BLaER1 (cell line): ENCODE data around the gene ATG9B.
"Not testable (repeated sequence)": the region's sequence is repeated elsewhere in the genome, so short reads cannot be mapped to it uniquely, and the experiment has no call there.

Source experiments
- H3K27ac ChIP-seq: shearing (Covaris generic); formaldehyde crosslinking; 2 replicates; pipeline ENCODE4 v1.8.1; 2022
- H3K27me3 ChIP-seq: shearing (Covaris generic); formaldehyde crosslinking; 2 replicates; pipeline ENCODE4 v1.8.1; 2022
- H3K36me3 ChIP-seq: shearing (Covaris generic); formaldehyde crosslinking; 2 replicates; pipeline ENCODE4 v1.8.1; 2022
- H3K4me1 ChIP-seq: shearing (Covaris generic); formaldehyde crosslinking; 2 replicates; pipeline ENCODE4 v1.8.1; 2022
- H3K4me2 ChIP-seq: shearing (Covaris generic); formaldehyde crosslinking; 2 replicates; pipeline ENCODE4 v1.8.1; 2022
- H3K4me3 ChIP-seq: shearing (Covaris generic); formaldehyde crosslinking; 2 replicates; pipeline ENCODE4 v1.8.1; 2022
- H3K9ac ChIP-seq: shearing (Covaris generic); formaldehyde crosslinking; 2 replicates; pipeline ENCODE4 v1.8.1; 2022
- H3K9me3 ChIP-seq: shearing (Covaris generic); formaldehyde crosslinking; 2 replicates; pipeline ENCODE4 v1.8.1; 2022
- H4K20me1 ChIP-seq: shearing (Covaris generic); formaldehyde crosslinking; 2 replicates; pipeline ENCODE4 v1.8.1; 2022
- Cebpa-rat ChIP-seq: shearing (Covaris generic); IDR thresholded peaks from 2 replicates; pipeline ENCODE4 v1.8.1; 2022

ATG9B gene

DNA sequence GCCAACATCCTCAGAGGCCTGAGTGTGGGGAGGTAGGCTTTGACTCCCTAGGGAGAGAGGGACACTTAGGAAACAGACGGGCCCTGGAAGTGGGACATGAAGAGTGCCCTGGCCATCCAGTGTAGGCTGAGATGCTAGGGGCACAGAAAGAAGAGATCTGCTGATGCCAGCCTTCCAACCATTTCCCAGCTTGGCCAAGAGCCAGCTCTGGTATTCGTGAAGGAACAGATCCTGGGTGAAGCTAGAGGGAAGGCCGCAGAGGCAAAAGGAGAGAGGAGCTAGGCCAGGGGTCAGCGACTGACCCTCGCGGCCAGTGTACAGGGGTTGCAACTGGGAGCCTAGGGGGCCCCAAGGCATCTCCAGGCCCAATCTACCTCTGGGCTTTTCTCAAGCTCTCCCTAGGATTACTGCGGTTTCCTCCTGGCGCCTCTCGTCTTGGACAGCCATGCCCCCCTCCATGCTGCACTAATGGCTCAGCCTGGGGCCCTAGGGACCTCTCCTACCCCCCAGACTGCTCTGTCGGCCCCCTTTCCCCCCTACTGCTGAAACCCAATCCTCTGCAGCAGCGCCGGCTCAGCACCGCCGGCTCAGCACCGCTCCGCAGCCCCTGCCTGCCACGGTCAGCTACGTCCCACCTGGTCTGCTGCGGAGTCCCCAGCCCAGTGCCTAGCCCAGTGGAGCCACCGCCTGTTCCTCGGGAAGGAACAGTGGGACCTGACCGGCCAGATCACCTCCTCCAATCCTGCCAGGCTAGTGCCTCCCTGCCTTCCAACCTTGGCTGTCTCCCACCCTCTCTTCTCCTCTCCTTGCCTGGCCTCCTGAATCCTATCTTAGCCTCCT is 23.9 kb upstream of the ATG9B start, which contains the start of gene ASIC3:
ASIC3 (plus strand) TSS at position 556 of the 840 bp plus-strand sequence. CDS start 355 bp downstream, outside the sequence.
- Histone ChIP-seq H3K4me3 (no peak within 1 kb of the TSS), H3K36me3 (peaks cover 12% of the 10 kb centered on the region; the same call in 1 of the 2 replicates), H3K4me2 (no peak within 1 kb of the TSS), H3K4me1 (peaks cover 27% of the 10 kb centered on the region), H3K9me3 (no peaks in the 10 kb centered on the region), H3K9ac (no peak within 1 kb of the TSS), H4K20me1 (0 out of 2 replicates have a peak, but pooled peaks cover 18% of the 10 kb centered on the region), H3K27me3 (0 out of 2 replicates have a peak, but pooled peaks cover 6% of the 10 kb centered on the region), H3K27ac (no peak within 1 kb of the TSS)
- TF ChIP-seq Cebpa-rat = no peak

DNA sequence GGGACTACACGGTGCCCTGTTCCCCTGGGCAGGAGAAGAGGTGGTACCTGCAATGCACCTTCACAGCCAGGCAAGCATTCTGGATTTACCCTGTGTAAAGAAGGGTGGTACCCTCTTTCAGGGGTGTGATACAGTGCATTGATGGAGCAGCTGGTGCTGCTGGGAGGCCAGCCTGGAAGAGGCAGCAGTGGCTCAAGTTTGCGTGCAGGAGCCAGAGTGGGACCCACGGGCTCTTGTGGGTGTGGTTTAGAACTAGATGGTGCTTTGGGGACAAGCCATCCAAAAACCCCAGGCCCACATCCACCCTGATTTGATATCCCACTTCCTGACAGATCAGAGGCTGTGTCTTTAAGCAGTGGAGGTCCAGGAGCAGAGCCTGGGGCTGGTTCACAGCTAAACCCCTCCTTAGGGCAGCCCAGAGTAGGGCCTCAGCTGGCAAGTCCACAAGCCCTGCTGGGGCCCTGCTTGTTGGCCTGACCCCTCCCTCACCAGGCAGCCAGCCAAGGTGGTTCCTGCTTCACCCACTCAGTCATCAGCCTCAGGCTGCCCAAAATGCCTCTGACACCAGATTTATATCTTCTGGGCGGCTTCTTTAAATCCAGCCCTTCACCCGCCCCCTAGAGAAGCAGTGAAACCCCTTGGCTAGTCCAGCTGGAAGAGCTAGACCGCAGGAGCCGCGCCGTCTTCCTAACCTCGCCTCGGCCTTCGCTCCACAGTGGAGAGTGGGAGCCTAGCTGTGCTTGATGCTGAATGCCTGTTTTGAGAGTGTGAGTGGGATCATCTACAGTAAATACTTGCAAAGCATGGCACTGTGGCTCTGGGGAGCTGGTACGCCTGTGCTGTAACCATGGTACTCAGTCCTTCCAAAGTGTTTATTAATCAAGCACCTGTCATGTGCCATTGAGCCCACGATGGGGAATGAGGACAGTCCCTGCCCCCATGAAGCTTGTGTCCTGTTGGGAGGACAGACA is 22.6 kb upstream of the ATG9B start:
- Histone ChIP-seq H3K36me3 (peaks cover 15% of the 10 kb centered on the region; the same call in 1 of the 2 replicates), H4K20me1 (0 out of 2 replicates have a peak, but pooled peaks cover 18% of the 10 kb centered on the region), H3K4me3 (no peak overlapping the region), H3K27me3 (0 out of 2 replicates have a peak, but pooled peaks cover 6% of the 10 kb centered on the region), H3K9ac (no peak overlapping the region), H3K9me3 (no peaks in the 10 kb centered on the region), H3K4me1 (peaks cover 14% of the 10 kb centered on the region), H3K27ac (no peak overlapping the region), H3K4me2 (no peak overlapping the region)
- TF ChIP-seq Cebpa-rat = no peak

GRCh38 chr7:151045967-151046366 is 21.7 kb upstream of the ATG9B start:
- Histone ChIP-seq H3K27me3 (0 out of 2 replicates have a peak, but pooled peaks cover 6% of the 10 kb centered on the region), H3K4me2 (no peak overlapping the region), H3K27ac (no peak overlapping the region), H3K9ac (no peak overlapping the region), H3K9me3 (no peaks in the 10 kb centered on the region), H3K36me3 (peaks cover 15% of the 10 kb centered on the region; the same call in 1 of the 2 replicates), H3K4me3 (no peak overlapping the region), H3K4me1 (peaks cover 4% of the 10 kb centered on the region), H4K20me1 (0 out of 2 replicates have a peak, but pooled peaks cover 17% of the 10 kb centered on the region)
- TF ChIP-seq Cebpa-rat = no peak

- H4K20me1 ChIP-seq = peaks cover 15% of the 10 kb centered on the region; the same call in 1 of the 2 replicates
- H3K9ac ChIP-seq = no peak overlapping the region
- 0 out of 2 replicates have a peak, but pooled peaks cover 3% of the 10 kb centered on the region for H3K27me3 ChIP-seq
- no peak overlapping the region for H3K4me2 ChIP-seq
- H3K4me3 ChIP-seq = no peak overlapping the region
- peaks cover 15% of the 10 kb centered on the region; the same call in 1 of the 2 replicates for H3K36me3 ChIP-seq
- peaks cover 7% of the 10 kb centered on the region for H3K4me1 ChIP-seq
- no peak overlapping the region for H3K27ac ChIP-seq
- H3K9me3 ChIP-seq = no peaks in the 10 kb centered on the region
- TF ChIP-seq Cebpa-rat = no peak
Measured at GRCh38 chr7:151045262-151045661, 21.0 kb upstream of the ATG9B start.

DNA sequence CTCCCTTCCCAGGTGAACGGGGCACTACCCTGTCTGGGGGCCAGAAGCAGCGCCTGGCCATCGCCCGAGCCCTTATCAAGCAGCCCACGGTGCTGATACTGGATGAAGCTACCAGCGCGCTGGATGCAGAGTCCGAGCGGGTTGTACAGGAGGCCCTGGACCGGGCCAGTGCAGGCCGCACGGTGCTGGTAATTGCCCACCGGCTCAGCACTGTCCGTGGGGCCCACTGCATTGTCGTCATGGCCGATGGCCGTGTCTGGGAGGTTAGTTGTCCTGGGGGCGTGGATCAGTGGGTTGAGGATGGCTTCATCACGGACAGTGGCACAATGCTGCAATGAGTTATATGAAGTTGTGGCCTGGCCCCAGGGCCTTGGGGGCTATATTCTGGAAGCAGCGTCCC is 19.7 kb upstream of the ATG9B start:
- H3K4me1 ChIP-seq = peaks cover 20% of the 10 kb centered on the region
- H3K4me2 ChIP-seq = no peak overlapping the region

DNA sequence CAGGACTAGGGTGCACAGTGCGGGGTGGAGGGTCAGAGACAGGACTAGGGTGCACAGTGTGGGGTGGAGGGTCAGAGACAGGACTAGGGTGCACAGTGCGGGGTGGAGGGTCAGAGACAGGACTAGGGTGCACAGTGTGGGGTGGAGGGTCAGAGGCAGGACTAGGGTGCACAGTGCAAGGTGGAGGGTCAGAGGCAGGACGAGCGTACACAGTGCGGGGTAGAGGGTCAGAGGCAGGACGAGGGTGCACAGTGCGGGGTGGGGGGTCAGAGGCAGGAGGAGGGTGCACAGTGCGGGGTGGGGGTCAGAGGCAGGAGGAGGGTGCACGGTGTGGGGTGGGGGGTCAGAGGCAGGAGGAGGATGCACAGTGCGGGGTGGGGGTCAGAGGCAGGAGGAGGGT is 19.2 kb upstream of the ATG9B start:
- H3K9me3 ChIP-seq, H3K4me2 ChIP-seq, H3K9ac ChIP-seq, H3K27ac ChIP-seq, H3K4me3 ChIP-seq, H3K27me3 ChIP-seq: not testable (repeated sequence)
- Histone ChIP-seq H4K20me1 (peaks cover 16% of the 10 kb centered on the region), H3K36me3 (peaks cover 15% of the 10 kb centered on the region; the same call in 1 of the 2 replicates), H3K4me1 (peaks cover 25% of the 10 kb centered on the region)

More for the DNA sequence above, 19.7 kb upstream of the ATG9B start:
- Histone ChIP-seq H3K9ac (no peak overlapping the region), H3K36me3 (peaks cover 15% of the 10 kb centered on the region; the same call in 1 of the 2 replicates), H3K4me3 (no peak overlapping the region), H4K20me1 (peaks cover 16% of the 10 kb centered on the region), H3K27me3 (no peaks in the 10 kb centered on the region), H3K9me3 (no peaks in the 10 kb centered on the region), H3K27ac (no peak overlapping the region)
- no peak for TF ChIP-seq Cebpa-rat

DNA sequence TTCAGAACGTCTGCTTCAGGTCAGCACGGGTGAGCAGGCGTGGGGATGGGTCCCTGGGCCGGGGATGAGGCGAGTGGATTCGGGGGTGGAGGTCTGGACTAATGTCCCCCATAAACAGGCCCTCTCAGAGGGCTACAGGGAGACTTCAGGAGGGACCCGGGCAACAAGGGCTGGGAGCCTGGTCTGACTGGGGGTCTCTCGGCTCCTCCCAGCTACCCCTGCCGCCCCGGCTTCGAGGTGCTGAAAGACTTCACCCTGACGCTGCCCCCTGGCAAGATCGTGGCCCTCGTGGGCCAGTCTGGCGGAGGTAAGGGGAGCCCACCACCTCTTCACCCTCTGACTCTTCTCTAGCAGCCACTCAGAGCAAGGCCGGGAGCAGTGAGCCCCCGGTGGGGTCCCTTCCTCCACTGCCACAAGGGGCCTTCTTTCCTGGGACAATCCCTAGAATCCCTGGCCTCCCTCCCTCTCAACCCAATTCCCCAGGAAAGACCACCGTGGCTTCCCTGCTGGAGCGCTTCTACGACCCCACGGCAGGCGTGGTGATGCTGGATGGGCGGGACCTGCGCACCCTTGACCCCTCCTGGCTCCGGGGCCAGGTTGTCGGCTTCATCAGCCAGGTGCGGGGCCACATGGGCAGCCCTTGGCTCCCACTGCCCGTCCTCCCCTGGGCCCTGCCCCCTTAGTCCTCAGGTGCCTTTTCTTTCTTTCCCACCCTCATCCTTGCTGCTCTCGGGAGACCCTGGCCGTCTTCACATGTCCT is 16.5 kb upstream of the ATG9B start:
- H3K36me3 ChIP-seq = peaks cover 32% of the 10 kb centered on the region
- no peak overlapping the region for H3K9ac ChIP-seq
- H3K4me3 ChIP-seq = no peak overlapping the region
- H3K27ac ChIP-seq = 0 out of 2 replicates have a peak overlapping the region, but pooled peaks have one; percentile 57
- H3K4me1 ChIP-seq = peaks cover 33% of the 10 kb centered on the region
- H3K9me3 ChIP-seq = no peaks in the 10 kb centered on the region
- H4K20me1 ChIP-seq = peaks cover 16% of the 10 kb centered on the region
- TF ChIP-seq Cebpa-rat = no peak
- H3K4me2 ChIP-seq = peak overlapping the region; percentile 83
- no peaks in the 10 kb centered on the region for H3K27me3 ChIP-seq

GRCh38 chr7:151039850-151040548 is 15.7 kb upstream of the ATG9B start:
- Histone ChIP-seq H3K27ac (peak overlapping the region; percentile 57; the same call in 1 of the 2 replicates), H3K36me3 (peaks cover 34% of the 10 kb centered on the region), H3K27me3 (no peaks in the 10 kb centered on the region), H3K4me2 (peak overlapping the region; percentile 83), H3K9ac (0 out of 2 replicates have a peak overlapping the region, but pooled peaks have one; percentile 17), H3K4me3 (no peak overlapping the region), H3K9me3 (no peaks in the 10 kb centered on the region), H4K20me1 (peaks cover 16% of the 10 kb centered on the region), H3K4me1 (peaks cover 33% of the 10 kb centered on the region)
- no peak for TF ChIP-seq Cebpa-rat
